HepG2 (cell line): ENCODE measurements around the gene VMO1. TPM values are rescaled to one million over a fixed set of nuclear protein-coding genes. Genes with fewer than 3 reads are reported as not detected.

ENCODE experiments used
- AHDC1 ChIP-seq: sonication (generic); formaldehyde crosslinking; IDR thresholded peaks from 2 replicates; pipeline ENCODE4 v1.5.1; 2020; ENCODE audit warnings: mild to moderate bottlenecking, missing genetic modification reagents, borderline replicate concordance
- CCDC6 ChIP-seq: sonication (generic); formaldehyde crosslinking; IDR thresholded peaks from 2 replicates; pipeline ENCODE4 v1.8.1; 2022; ENCODE audit warnings: mild to moderate bottlenecking, missing genetic modification reagents, moderate library complexity
- DMAP1 ChIP-seq: IDR thresholded peaks from 2 replicates; pipeline ENCODE4 v1.6.1; 2016
- PHF8 ChIP-seq: sonication (generic); formaldehyde crosslinking; IDR thresholded peaks from 2 replicates; pipeline ENCODE4 v1.5.0; 2020; ENCODE audit warnings: missing genetic modification reagents
- RCOR2 ChIP-seq: IDR thresholded peaks from 2 replicates; pipeline ENCODE4 v1.6.1; 2016; ENCODE audit warnings: missing biosample characterization, missing genetic modification reagents
- SALL1 ChIP-seq: sonication (generic); formaldehyde crosslinking; IDR thresholded peaks from 2 replicates; pipeline ENCODE4 v1.8.0; 2022; ENCODE audit warnings: mild to moderate bottlenecking, missing genetic modification reagents
- USF2 ChIP-seq, 2 experiments: sonication (generic) in 1 of 2; formaldehyde crosslinking in 1 of 2; IDR thresholded peaks; 2 replicates each; pipeline versions ENCODE4 v1.5.1 to v1.6.1; 2011 to 2020; ENCODE audit warnings: borderline replicate concordance in 1 of 2, low read depth in 1 of 2, low read length in 1 of 2, mild to moderate bottlenecking in 1 of 2, missing genetic modification reagents in 1 of 2, moderate library complexity in 1 of 2
- ZBTB20 ChIP-seq: sonication (generic); formaldehyde crosslinking; IDR thresholded peaks from 2 replicates; pipeline ENCODE4 v1.8.1; 2023; ENCODE audit warnings: missing genetic modification reagents, low read depth, mild to moderate bottlenecking, borderline replicate concordance
- ZMAT3 ChIP-seq: sonication (generic); formaldehyde crosslinking; conservative IDR thresholded peaks from 2 replicates; pipeline ENCODE4 v1.7.0; 2021; ENCODE audit warnings: missing genetic modification reagents
- ZNF124 ChIP-seq: sonication (generic); formaldehyde crosslinking; IDR thresholded peaks from 2 replicates; pipeline ENCODE4 v1.4.0; 2020; ENCODE audit warnings: missing genetic modification reagents
- ZNF468 ChIP-seq: sonication (generic); formaldehyde crosslinking; IDR thresholded peaks from 2 replicates; pipeline ENCODE4 v1.8.0; 2022; ENCODE audit warnings: mild to moderate bottlenecking, moderate library complexity, missing genetic modification reagents
- ZNF784 ChIP-seq: sonication (generic); formaldehyde crosslinking; IDR thresholded peaks from 2 replicates; pipeline ENCODE4 v1.5.1; 2020; ENCODE audit warnings: missing genetic modification reagents, mild to moderate bottlenecking, borderline replicate concordance
- polyA plus RNA-seq, 8 experiments: library from polyadenylated mRNA; depleted of rRNA in 3 of 8; stranded (reverse) in 7 of 8; unstranded in 1 of 8; fragments of >200 nt; fragmentation: Illumina TruSeq in 4 of 8; extraction: Trizol in 4 of 8; gene quantifications; 2 replicates each; pipeline versions ENCODE4 v1.2.1 to v1.2.3, GENCODE V29; 2011 to 2016; ENCODE audit warnings: low read depth in 4 of 8, missing spikeins in 1 of 8, mixed read lengths in 1 of 8; ENCODE audit not compliant: insufficient read depth in 1 of 8
- total RNA-seq, 5 experiments: library from RNA; depleted of rRNA; stranded (reverse); fragments of >200 nt; fragmentation: Illumina TruSeq; extraction: Trizol; gene quantifications; 2 replicates each; pipeline ENCODE4 v1.2.3, GENCODE V29; 2016; ENCODE audit warnings: low read depth in 1 of 5
- TF ChIP-seq, protein P1 (sequence below), 2 experiments: fragments of 450-650 bp in 1 of 2; sonication (generic) in 1 of 2; formaldehyde crosslinking; IDR thresholded peaks; 2 replicates each; pipeline versions ENCODE4 v1.5.0 to v1.8.0; 2020 to 2022; ENCODE audit warnings: mild to moderate bottlenecking in 1 of 2, missing genetic modification reagents in 1 of 2
- TF ChIP-seq, protein P2 (sequence below): sonication (generic); formaldehyde crosslinking; IDR thresholded peaks from 2 replicates; pipeline ENCODE4 v1.4.0; 2020; ENCODE audit warnings: missing genetic modification reagents, borderline replicate concordance

The VMO1 gene
- total and polyA plus RNA-seq, 2 of the 13 experiments (the other 11 are each of a cell fraction or from before 2014, with no cell fraction given), result not detected

DNA sequence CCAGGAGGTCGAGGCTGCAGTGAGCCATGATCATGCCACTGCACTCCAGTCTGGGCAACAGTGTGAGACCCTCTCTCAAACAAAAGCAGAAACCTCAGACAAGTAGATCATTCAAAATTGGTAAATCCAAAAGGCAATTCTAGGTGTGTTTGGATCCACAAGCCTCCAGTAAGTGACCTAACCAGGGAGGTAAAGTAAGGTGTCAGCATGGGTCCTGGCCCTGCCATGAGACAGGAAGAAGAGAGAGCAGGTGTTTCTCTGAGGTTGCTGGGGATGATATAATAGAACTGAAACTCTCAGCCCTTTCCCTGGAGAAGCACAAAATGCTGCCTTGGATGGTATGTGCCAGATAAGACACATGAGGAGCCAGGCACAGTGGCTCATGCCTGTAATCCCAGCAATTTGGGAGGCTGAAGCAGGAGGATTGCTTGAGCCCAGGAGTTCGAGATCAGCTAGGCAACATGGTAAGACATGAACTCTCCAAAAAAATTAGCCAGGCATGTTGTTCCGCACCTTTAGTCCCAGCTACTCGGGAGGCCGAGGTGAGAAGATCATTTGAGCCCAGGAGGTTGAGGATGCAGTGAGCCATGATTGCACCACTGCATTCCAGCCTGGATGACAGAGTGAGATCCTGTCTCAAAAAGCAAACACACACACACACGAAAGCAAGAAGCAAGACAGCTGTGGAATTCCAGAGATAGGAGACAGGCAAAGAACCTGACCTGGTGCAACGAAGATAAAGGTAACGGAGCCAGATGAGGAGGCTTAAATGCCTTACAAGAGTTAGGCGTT, 8.0 kb downstream of the VMO1 start (continued):
- TF ChIP-seq AHDC1 (CRISPR knock-in tag) (0 out of 2 replicates have a peak, but pooled peaks have one; percentile 27), CCDC6 (peak; percentile 26; the same call in 1 of the 2 replicates), SALL1 (CRISPR knock-in tag) (peak; percentile 93), RCOR2 (CRISPR knock-in tag) (peak; percentile 90), DMAP1 (0 out of 2 replicates have a peak, but pooled peaks have one; percentile 54), USF2 (IDR thresholded peaks at IDR 0.05; ENCODE audit: low read depth, low read length) (no peak), USF2 (CRISPR knock-in tag; IDR thresholded peaks at IDR 0.05; ENCODE audit: borderline replicate concordance) (no peak), ZBTB20 (CRISPR knock-in tag) (peak; percentile 82; the same call in 1 of the 2 replicates), ZMAT3 (CRISPR knock-in tag) (no peak), ZNF124 (CRISPR knock-in tag) (0 out of 2 replicates have a peak, but pooled peaks have one; percentile 23), ZNF468 (CRISPR knock-in tag) (no peak), PHF8 (peak; percentile 62), ZNF784 (CRISPR knock-in tag) (no peak)
- TF ChIP-seq, protein P1, sequence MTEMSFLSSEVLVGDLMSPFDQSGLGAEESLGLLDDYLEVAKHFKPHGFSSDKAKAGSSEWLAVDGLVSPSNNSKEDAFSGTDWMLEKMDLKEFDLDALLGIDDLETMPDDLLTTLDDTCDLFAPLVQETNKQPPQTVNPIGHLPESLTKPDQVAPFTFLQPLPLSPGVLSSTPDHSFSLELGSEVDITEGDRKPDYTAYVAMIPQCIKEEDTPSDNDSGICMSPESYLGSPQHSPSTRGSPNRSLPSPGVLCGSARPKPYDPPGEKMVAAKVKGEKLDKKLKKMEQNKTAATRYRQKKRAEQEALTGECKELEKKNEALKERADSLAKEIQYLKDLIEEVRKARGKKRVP (CRISPR knock-in tag; IDR thresholded peaks at IDR 0.05), result peak in 1 of 2 experiments; percentile 91; a peak in 2 of 4 replicates
- TF ChIP-seq, protein P2, sequence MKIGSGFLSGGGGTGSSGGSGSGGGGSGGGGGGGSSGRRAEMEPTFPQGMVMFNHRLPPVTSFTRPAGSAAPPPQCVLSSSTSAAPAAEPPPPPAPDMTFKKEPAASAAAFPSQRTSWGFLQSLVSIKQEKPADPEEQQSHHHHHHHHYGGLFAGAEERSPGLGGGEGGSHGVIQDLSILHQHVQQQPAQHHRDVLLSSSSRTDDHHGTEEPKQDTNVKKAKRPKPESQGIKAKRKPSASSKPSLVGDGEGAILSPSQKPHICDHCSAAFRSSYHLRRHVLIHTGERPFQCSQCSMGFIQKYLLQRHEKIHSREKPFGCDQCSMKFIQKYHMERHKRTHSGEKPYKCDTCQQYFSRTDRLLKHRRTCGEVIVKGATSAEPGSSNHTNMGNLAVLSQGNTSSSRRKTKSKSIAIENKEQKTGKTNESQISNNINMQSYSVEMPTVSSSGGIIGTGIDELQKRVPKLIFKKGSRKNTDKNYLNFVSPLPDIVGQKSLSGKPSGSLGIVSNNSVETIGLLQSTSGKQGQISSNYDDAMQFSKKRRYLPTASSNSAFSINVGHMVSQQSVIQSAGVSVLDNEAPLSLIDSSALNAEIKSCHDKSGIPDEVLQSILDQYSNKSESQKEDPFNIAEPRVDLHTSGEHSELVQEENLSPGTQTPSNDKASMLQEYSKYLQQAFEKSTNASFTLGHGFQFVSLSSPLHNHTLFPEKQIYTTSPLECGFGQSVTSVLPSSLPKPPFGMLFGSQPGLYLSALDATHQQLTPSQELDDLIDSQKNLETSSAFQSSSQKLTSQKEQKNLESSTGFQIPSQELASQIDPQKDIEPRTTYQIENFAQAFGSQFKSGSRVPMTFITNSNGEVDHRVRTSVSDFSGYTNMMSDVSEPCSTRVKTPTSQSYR, result peak; percentile 53; the same call in 1 of the 2 replicates
